Colon (tissue), 2 donors: ENCODE results near the gene C1orf216.
"Not testable (repeated sequence)": the region's sequence is repeated elsewhere in the genome, so short reads cannot be mapped to it uniquely, and the experiment has no call there.

Experiments used
- FAIRE-seq: peaks from 2 replicates; lab custom pipeline; 2012; peaks lifted over from hg19 to GRCh38; lab: Jason Lieb, UNC
- donor health status: control.
- donor health status: control.

Gene C1orf216, protein sequence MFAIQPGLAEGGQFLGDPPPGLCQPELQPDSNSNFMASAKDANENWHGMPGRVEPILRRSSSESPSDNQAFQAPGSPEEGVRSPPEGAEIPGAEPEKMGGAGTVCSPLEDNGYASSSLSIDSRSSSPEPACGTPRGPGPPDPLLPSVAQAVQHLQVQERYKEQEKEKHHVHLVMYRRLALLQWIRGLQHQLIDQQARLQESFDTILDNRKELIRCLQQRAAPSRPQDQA

GRCh38 chr1:35718492-35719336 lies at the start of gene C1orf216:
Gene C1orf216 (minus strand): TSS chr1:35718884. CDS start chr1:35716321, 2,563 bp downstream.
- FAIRE-seq: no peak

DNA sequence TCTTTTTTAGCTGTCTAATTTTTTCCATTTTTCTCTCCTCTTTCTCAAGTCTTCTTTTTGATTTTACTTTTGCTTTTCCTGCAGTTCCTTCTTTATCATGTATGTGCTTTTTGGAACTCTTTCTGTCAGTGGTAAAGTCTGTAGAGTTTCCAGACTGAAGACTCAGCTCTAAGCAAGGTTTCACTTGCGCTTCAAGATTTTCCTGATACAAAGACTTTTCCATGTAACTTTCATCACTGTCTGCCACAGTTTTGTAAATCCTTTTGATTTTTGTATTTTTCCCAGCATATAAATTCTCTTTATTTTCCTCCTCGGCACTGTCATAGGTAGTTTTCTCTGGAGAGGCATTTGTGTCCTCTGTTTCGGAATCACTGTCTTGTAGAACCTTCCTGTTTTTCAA lies 45.6 kb upstream of the C1orf216 start:
- no peak for FAIRE-seq

GRCh38 chr1:35763201-35763600 lies 44.5 kb upstream of the C1orf216 start:
- no peak for FAIRE-seq

- FAIRE-seq: no peak
Observed at GRCh38 chr1:35762141-35762540, 43.5 kb upstream of the C1orf216 start.

- FAIRE-seq: no peak
Observed at GRCh38 chr1:35756064-35756463, 37.4 kb upstream of the C1orf216 start.

- FAIRE-seq: no peak
Observed at GRCh38 chr1:35753626-35754260, 35.1 kb upstream of the C1orf216 start.

GRCh38 chr1:35748326-35748725 lies 29.6 kb upstream of the C1orf216 start:
- no peak for FAIRE-seq

DNA sequence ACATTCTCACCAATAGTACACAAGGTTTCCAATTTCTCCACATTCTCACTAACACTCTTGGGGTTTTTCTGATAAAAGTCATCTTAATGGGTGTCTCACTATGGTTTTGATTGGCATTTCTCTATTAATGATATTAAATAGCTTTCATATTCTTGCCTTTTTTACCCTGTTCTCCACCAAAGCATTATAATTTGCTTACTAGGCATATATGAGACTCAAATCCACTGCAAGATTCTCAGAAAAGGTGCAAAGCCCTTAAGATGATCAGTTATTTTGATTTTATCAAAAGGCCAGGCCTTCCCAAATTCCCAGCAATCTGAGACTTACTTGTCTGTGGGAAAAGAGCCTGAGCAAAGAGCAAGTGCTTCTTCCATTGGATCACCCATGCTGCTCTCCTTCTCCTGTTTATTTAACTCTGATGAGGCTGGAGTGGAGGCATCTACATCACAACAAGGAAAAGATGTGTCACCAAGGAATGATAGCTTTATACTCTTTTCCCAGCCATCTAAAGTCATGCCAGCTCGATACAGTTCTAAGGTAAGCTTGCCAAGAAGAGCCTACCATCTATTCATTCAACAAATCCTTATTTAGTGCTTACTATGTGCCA lies 26.5 kb upstream of the C1orf216 start:
- FAIRE-seq: no peak

- FAIRE-seq: no peak
Observed at GRCh38 chr1:35737120-35737519, 18.4 kb upstream of the C1orf216 start.

DNA sequence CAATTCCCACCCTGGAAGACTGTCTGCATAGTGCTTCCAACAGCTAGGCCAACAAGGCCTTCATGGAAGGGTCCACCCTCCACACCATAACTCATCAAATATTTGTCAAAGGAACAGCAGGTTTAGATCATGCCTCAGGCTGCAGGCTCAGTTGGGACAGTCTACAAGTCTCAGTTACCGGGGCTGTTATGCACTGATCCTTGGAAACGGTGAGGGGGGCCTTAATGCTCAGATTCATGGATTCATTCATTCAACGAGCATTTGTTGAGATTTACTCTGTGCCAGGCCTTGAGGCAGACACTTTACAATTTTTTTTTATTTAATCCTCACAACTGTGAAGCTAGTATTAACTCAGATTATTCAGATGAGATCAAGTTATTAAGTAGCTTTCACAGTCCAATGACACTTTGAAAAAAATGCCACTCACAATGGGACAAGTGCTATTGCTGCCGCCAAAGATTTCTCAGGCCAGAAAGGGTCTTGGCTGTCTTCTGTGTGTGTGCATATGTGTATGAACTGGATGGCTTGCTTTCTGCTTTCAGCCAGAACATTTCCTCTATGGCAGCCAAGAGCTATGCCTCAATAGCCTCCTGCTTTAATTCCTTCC lies 8.9 kb upstream of the C1orf216 start:
- FAIRE-seq: no peak

DNA sequence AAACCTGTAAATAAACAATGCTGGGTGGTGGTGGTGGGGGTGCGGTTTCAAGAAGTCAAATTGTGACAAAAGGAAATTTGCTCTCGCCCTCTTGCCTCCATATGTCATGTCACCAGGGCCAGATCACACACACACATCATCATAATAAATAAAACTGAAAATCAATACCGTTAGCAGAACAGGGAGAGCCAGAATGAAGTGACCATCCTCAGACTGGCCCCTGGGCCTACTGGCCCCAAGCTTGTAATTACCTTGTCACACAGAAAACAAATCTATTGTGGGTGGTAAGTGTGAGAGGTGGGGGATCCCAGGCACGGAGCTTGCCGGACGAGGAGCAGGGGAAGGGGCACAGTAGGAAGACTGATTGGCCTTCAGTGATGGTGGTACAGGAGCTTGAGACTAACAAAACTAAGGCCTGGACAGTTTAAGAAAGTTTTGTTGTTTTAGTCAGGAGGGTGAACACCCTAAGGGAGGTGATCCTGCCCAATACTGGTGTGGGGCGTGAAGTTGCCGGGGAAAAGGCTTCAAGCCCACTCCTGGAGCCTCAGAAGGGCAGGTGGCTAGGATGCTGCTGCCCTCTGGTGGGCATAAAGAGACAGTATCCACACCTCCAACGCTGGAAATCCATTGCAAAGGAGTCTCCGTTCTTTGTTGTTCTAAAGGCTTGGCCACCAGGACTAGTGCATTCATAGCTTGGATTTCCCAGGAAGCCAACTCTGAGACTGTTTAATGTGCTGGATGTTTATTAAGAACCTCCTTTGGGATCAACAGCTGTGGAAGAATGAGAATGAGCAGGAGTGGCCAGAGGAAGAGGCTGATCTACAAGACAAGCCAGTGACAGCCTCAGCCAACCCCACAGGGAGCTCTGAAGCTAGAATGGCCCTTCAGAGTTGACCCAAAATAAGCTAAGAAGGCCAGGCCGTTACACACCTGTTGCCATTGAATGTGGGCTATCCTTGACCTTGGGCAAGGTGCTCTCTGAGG lies 8.1 kb upstream of the C1orf216 start:
- no peak for FAIRE-seq

GRCh38 chr1:35725596-35725995 lies 6.9 kb upstream of the C1orf216 start:
- FAIRE-seq: no peak

DNA sequence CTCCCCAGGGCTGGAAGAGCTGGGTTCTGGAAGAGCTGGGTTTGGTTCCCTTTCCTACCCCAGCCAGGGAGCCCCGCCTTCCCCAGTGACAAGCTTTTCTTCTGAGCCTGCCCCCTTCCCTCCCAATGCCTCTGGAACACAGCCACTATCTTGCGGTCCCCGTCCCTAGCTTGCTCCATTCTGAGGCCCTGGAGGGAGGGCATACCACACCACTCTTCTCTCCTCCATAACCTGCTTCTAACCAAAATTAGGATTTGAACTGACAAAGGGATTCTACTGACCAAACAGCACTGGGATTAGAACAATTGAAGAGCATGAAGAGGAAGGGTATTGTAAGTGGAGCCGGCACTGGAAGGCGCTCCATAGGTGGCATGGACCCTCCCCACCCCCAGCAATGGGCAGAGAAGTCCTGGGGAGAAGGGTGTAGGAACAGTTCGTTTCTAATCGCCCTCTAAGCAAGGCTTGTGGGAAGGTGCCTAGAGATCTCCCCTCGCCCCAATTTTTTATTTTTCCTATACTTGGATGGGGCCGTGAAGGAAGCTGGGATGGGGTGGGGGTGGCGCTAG lies 690 bp downstream of the C1orf216 start:
- no peak for FAIRE-seq

DNA sequence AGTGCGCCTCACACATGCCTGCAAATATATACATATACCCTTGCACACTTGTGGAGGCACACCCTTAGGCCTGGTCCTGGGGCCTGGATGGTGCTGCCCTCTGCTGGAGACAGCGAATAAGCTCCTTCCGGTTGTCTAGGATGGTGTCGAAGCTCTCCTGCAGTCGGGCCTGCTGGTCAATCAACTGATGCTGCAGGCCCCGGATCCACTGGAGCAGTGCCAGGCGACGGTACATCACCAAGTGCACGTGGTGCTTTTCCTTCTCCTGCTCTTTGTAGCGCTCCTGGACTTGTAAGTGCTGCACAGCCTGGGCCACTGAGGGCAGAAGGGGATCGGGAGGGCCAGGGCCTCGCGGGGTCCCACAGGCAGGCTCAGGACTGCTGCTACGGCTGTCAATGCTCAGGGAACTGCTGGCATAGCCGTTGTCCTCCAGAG lies 3.1 kb downstream of the C1orf216 start:
- no peak for FAIRE-seq

GRCh38 chr1:35714921-35715567 lies 3.6 kb downstream of the C1orf216 start:
- FAIRE-seq: no peak

DNA sequence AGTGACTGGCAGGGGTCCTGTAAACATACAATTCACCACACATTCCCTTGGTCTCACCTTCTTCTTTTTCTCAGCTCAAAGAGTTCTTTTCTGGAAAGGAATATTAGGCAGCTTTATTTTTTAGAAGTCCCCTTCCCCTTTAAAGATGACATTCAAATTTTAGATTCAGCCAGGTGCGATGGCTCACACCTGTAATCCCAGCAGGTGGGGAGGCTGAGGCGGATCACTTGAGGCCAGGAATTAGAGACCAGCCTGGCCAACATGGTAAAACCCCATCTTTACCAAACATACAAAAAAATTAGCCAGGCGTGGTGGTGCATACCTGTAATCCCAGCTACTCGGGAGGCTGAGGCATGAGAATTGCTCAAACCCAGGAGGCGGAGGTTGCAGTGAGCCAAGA lies 7.6 kb downstream of the C1orf216 start:
- FAIRE-seq: not testable (repeated sequence)

DNA sequence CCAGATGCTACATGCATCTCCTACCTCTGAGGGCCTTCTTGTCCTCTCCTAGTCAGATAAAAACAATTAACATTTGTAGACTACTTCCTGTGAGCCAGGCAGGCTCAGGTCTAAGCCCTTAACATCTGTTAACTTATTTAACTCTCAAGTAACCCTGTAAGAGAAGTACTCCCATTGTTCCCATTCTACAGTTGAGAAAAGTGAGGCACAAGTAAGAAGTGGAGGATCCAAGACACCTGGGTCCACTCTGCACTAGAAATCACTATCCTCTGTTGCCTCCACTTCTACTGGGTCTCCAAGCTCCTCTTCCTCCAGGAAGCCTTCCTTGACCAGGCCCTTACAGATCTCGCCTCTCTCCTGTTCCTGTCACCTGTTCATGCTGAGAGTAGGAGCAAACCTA lies 9.7 kb downstream of the C1orf216 start:
- FAIRE-seq: no peak

DNA sequence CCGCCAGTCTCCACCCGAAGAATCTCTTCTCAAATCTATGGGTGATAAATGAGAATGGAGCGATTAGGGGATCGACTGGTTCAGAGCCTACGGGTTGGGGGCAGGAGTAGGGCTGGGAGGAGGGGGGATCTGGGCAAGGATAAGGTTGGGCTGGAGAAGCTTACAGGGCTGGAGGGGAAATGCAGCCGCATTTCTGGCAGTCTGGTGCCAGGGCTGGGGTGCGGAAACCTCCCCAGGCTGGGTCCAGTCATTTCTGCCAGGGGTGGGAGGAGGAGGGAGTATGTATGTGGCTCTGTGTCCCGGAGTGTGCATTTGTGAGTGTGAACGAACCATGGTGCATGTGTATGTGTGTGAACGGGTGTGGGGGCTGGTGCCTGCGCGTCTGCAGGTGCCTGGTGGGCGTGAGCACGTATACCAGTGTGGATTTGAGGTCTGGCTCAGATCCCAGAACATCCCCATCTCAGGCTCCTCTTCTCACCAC lies 10.2 kb downstream of the C1orf216 start:
- FAIRE-seq: no peak

GRCh38 chr1:35707601-35708440 lies 10.9 kb downstream of the C1orf216 start:
- FAIRE-seq: no peak
